GM21528 (cell line): Measurements from ENCODE around the gene RAD21L1.

Experiments used
- ATAC-seq: cut with Tn5 transposase; IDR thresholded peaks from one replicate; pipeline ENCODE4 v1.9.1; 2021; ENCODE audit warnings: mild to moderate bottlenecking, moderate library complexity; ENCODE audit not compliant: unreplicated experiment, low FRiP score

The RAD21L1 gene

DNA sequence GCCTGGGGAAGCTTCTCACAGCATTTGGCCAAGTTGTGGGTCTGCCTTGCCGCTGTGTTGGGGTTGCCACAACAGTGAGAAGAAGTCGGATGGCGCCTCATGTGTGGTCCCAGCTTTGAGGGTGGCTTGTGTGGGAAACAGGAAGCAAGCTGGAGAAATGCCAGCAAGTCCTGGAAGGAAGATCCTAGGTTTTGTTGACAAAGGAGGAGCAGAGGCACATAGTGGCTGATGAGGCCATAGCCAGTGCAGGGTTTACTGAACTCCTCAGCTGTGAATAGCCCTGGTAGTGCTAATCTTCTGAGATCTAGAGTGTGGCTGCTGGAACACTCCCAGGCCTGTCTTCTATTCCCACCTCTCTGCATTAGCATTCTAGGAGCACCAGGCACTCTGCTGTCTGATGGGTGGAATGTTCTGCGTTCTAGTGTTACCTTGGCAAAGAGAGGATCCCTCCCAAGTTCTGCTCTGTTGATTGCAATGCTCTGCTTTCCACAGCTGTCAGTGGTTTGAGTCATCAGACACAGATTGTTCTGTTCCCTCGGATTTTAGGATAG, 65.4 kb downstream of the RAD21L1 start:
- ATAC-seq, result no peak

DNA sequence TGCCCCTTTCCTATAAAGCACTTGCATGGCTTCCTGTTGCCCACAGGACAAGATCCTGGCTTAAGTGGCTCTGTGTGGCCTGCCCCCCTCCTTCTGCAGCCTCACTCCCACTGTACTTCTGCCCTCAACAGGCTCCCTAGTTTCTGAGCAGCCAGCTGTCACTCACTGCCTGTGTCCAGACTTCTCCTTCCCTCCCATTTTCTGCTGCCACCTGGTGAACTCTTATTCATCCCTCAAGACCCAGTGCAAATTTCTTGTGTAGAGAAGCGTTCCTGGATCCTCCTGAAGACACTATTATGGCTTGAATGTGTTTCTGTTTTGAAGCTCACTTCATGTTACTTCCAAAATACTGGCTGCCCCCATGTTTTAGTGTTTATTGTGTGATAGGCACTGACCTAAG, 66.8 kb downstream of the RAD21L1 start:
- ATAC-seq, result no peak

DNA sequence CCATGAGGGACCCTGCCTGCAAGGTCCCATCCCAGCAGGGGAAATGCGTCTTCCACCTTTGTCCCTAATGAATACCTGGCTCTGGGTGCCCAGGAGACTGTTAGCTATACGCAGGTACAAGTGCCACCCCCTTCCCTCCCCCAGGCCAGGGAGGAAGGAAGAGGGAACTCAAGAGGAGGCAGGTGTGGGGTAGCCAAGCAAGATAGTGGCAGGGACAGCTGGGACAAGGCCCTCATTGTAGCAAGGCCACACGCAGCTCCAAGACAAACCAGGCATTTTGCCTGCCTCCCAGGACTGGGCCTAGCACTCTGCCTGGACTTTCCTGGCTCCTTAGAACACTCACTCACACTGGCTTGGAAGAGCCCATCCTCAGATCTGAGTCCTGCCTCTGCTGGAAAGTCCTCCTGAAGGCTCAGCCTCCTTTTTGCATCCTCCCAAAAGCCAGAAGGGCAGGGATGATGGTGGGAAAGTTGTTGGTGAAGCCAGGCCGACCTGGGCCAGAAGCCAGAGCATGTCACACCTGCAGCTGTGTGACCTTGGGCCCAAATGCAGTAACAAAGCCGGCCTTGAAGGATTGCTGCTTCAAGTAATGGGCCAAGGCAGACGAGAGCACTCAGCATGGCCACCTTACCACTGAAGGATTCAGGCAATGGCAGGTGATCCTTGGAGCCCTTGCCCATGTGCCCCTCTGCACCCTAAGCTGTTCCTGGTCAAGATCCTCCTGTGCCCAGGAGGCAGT, 68.0 kb downstream of the RAD21L1 start:
- no peak for ATAC-seq

DNA sequence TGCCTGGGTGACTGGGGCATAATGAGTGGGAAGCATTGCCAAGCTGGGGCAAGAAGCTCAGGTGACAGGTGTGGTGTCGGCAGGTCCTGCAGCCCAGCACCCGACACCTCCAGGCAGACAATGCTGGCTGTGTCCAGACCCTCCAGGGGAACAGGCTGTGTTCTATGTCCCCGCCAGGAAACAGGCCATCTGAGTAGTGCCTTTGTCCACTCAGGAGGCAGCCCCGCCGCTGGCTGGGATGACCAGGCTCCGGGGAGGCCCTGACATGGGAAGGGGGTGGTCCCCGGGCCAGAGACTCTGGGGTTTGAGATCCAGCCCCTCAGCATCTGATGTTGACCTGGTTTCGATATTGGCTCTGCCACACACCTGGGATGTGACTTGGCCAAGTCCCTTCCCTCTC, 68.7 kb downstream of the RAD21L1 start:
- ATAC-seq, result no peak

DNA sequence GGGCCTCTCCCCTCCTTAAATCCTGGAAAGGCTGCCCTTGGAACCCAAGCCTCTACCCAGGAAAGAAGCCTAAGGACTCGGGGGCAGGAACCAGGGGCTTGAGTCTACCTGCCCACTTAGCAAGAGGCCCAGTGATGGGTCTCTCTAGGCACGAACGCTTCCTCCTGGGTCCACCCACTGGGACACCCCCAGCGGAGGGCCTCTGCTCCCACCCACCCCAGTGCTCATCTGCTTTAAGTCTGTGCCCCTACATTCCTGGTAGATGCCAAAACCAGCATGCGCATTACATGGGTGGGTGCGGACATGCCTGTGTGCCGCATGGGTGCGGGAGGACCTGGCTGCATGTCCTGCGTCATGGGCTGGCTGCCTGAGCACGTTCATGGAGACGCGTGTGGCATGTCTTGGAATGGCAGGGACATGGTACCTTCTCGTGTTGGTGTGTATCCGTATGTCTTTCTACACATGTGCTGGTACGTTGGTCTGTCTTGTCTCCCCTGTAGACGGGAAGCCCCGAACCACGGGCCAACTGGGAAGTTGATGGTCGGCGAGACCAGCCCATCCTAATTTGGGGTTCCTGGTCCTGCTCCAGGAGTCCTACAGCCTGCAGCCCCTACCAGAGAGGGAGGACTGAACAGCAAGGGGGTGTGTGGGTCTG, 69.6 kb downstream of the RAD21L1 start:
- no peak for ATAC-seq

DNA sequence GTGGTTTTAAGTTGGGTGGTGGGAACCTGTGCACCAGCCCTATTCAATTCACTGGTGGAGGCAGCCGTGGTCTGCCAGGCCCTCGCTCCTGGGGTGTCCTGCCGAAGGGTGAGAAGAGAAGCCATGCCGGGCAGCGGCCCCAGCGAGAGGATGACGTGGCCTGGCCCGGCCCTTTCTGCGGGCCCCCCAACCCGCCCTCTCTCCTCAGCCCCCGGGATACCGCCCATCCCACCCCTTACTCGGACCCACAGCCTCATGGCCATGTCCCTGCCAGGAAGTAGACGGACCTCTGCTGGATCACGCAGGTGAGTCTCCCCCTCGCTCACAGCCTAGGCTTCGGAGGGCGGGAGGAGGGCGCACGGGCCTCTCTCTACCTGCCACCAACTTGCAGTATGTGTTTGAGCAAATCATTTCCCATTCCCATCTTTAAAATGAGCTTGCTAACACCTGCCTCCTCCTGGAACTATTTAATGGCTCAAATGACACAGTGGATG, 70.3 kb downstream of the RAD21L1 start:
- no peak for ATAC-seq

DNA sequence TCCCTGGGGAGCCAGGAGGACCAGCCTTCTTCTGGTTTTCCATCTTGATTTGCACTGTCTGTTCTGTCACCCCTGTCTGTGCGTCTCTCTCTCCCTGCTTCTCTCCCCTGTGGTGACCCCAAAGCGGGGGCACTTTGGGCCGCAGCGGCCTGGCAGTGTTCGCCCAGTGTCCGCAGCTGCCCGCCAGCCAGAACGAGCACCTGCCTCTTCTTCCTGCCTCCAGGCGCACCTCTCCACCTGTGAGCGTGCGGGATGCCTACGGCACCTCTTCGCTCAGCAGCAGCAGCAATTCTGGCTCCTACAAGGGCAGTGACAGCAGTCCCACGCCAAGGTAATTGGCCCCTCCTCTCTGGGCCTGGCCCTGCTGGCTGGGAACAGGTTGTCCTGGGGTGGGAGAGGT, 71.1 kb downstream of the RAD21L1 start:
- ATAC-seq, result no peak

DNA sequence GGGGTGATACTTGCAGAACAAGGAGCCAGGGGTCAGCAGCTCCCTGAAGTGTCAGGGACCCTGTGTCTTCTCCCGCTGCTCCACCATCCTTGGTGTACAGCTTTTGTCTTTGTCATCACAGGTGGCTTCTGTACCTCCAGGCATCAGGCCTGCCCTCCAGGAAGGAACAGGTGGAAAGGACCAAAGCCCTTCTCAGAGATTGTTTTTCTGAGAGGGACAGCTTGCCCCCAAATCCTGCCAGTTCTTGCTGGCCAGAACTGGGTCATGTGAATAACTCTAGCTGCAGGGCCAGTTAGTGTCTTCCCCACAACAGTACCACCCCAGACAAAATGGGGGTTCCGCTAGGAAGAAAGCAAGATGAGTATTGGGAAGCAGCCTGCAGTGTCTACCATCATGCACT, 71.6 kb downstream of the RAD21L1 start:
- no peak for ATAC-seq

DNA sequence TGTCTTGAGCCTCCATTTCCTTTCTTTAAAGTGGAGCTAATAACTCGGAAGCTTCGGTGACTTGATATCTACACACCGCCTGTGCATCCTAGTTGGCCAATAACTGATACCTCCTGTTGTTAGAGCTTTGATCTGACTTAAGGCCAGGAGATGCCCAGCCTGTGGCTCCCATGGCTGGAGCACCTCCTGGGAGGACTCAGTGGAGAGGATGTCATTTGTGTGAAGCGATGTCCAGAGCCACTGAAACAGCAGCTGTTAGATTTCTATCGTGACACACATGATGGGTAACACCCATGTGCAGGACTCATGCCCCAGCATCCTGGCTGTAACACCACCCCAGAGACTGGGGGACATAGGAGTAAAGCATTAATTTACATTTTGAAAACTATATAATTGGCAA, 72.3 kb downstream of the RAD21L1 start:
- no peak for ATAC-seq

DNA sequence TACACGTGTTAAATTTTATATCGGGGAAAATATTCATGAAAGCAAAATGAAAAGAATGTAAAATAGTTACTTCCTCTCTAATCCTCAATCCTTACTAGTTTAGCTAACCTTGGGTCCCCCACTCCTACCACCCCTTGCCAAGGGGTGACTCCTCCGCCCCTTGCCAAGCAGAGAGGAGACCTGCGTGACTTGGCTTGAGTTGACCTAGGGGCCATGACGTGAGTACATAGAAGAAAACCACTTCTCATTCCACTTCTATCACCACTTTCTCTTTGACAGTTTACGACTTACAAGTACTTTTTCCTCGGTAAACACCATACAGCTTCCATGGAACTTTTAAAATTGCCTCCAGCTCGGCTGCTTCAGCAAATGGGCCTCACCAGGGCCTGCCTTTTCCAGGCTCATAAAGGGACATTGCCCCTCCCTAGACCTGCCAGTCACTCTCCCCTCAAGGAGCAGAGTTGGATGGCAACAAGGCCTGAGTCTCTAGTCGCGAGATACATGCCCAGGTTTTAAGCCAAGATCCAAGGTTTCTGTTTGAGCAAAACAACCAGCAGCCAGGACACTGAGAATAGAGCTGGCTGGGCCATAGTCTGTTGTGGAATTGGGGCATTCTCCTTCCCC, 73.2 kb downstream of the RAD21L1 start:
- no peak for ATAC-seq

DNA sequence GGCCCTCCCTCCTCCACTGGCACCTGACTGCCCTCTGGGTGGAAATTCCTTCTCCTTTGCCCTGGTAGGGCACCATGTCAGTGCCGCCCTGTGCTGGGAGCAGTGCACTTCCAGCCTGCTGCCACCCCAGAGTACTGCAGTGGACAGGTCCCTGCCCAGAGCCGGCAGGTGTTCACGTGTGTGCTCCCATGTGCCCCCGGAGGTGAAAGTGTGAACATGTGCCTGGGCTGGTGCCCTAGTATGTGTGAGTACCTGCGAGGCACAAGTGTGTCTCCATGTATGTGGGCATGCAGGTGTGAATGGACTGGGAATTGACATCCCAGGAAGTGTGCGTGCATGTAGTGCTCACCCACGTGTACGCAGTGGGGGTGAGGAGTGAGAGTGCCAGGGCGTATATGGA, 73.7 kb downstream of the RAD21L1 start:
- no peak for ATAC-seq

DNA sequence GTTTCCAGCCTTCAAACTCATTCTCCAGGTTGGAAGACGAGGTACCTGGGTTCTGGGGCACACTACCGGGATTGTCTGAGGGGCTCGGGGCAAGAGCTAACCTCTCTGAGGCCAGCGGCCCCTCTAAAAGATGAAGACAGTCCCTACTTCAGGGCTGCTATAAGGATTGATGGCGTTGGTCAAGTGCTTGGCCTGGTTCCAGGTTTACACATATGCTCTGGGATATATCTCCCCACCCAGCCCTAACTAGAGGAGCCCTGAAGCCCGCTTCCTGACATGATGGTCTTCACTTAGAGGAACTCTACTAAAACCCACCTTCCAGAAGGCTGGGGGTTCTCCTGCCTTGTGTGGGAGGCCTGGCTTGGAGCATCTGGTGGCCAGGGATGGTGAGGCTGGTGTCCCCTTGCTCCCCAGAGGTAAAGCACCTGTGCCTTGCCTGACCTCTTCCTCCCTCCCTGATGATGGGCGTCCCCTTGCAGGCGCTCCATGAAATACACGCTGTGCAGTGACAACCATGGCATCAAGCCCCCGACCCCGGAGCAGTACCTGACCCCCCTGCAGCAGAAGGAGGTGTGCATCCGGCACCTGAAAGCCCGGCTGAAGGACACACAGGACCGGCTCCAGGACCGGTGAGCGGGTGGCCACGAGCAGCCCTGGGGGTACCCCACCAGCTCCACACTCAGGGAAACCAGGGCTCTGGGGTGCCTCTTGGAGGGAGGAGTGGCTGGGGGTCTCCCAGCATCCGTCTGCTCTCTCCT, 74.4 kb downstream of the RAD21L1 start:
- ATAC-seq, result no peak

DNA sequence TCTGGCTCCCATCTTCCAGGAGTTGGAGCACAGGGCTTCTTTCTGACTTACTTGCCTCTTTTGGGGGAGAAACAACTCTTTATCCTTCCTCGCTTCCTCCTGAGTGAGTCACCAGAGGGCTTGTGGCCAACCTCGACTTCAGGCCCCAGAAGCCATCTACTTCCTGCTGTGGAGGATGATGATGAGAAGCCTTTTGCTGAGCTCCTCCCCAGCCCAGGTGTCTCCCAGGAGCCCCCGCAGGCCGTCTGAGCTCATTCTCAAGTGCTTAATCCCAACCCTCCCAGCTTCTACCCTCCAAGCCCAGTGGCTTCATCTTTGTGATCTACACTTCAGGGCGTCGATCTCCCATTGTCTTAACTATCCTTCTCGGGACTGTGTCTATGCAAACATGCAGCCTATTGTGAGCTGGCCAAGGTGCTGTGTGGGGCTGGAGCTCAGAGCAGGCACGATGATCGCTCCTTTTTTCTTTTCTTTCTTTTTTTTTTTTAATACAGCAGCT, 75.2 kb downstream of the RAD21L1 start:
- no peak for ATAC-seq

DNA sequence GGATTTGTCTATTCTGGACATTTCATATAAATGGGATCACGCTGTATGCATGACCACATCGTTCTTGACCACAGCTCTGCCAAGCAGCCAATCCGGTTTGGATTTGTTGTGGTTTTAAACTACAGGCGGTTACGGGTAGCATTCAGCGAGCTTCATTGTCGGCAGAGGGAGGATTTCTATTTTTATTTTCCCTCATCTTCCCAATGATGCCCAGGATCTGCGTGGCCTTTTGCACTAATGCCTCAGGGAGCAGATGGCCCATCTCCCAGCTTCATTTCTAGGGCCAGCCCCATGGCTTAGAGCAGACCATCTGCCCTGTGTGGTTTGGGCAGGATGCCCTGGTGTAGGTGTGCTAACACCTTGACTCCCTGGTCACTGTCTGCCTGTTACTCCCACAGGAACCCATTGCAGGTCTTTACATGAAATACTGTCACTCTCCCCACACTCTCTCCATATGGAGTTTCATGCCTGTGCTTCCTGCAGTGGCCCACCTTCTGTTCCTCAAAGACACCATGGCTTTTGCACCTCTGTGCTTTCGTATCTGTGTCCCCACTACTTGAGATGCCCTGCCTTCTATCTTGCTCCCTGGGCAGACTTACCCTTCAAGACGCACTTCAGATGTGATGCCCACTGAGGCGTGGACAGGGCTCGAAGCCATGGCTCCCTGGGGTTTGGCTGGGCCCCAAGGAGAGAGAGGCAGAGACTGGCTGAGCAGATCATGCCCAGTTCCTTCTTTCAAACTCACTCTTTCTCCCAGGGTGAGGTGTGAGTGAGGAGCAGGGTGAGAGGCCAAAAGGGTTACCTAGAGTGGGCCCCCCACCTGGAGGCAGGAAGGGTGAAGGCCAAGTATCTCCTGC, 77.1 kb downstream of the RAD21L1 start:
- no peak for ATAC-seq

DNA sequence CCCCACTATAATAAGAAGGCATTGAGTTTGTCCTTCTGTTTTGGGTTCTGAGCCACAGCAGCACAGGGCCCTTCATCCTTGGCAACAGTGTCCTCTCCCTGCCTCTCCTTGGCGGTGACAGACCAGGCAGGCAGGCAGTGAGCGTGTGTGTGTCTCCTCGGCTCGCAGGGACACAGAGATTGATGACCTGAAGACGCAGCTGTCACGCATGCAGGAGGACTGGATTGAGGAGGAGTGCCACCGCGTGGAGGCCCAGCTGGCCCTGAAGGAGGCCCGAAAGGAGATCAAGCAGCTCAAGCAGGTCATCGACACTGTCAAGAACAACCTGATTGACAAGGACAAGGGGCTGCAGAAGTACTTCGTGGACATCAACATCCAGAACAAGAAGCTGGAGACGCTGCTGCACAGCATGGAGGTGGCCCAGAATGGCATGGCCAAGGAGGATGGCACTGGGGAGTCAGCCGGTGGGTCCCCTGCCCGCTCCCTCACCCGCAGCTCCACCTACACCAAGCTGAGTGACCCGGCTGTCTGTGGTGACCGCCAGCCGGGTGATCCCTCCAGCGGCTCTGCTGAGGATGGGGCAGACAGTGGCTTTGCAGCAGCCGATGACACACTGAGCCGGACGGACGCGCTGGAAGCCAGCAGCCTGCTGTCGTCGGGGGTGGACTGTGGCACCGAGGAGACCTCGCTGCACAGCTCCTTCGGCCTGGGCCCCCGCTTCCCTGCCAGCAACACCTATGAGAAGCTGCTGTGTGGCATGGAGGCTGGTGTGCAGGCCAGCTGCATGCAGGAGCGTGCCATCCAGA, 79.1 kb downstream of the RAD21L1 start:
- no peak for ATAC-seq
